HG03139 (cell line): Measurements from ENCODE around the gene FARS2.

Experiments
- ATAC-seq: cut with Tn5 transposase; IDR thresholded peaks from one replicate; pipeline ENCODE4 v1.9.1; 2021; ENCODE audit not compliant: unreplicated experiment

The FARS2 gene

DNA sequence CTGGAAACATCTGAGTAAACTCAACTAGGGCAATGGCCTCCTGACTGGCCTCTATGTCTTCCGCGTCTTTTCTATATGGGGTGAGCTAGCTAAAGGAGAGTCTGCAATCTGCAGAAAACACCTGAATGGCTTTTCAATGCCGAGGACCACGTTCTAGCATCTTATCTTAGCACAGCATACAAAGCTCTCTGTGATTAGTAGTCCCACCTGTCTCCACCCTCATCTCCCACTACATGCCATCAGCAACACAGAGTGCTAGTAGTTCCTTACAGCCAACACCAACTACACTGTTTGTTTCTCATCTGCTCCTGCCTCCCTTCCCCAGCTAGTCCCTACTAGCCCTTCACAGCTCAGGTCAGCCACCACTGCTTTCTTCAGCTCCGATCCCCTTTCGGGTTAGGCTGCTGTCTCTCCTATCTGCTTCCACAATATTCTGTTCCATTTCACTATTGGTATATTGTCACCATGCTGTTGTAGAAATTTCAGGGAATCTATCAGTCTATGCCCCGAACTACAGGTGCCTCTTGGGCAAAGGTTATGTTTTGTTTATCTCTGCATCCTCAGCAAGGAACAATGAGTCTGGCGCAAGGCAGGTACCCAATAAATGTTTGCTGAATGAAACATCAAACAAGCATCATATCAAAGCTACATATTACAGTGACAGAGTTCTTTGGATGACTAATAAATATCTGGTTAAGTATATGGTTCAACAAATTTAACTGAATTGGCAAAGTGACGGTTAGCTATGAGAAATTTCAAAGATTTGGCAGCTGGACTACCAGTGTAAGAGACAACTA is 12.8 kb upstream of the FARS2 start:
- no peak for ATAC-seq

DNA sequence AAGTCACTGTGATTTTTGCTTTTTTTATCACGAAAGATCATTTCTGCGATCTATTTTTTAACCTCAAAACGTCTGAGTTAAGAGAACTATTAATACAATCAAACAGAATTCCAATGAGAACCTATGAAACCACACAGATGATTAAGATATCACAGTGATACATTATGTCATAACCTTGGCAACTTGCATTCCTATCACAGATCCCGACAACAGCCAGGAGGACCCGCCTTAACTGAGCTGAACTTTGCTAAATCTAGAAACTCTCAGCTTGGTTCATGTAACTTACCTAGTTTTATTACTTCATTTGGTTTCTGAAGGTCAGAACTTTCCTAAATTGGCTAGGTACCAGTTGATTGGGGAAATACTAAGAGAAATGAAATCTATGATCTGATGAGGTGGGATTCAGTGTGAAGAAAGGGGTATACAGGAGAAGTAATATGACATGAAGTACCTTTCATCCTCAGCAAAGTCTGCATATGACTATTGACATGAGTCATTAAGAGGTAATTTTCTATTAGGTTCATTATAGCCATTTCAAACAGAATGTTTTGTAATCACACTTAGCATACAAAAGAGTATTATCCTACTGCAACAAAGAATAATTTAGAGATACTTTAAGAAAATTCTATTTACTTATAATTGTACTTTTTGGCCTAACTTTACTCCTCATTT is 11.7 kb upstream of the FARS2 start:
- ATAC-seq, result no peak

DNA sequence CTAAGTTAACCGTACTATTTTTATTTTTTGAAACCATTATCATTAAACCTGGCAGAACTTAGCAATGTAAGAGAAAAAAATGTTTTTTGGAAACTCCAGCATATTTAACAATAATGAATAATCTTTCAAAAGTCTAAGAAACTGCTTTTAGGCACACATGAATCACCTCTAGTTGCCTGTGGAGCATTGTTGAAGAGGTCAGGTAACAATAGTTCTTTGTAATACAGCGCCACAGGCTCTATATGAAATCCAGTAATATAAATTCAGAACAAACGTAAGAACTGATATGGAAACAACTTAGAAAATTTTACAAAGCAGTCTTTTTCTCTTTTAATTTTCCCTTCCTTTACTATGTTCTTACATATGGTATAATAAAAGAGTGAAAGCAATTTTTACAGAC is 10.9 kb upstream of the FARS2 start:
- ATAC-seq, result no peak

DNA sequence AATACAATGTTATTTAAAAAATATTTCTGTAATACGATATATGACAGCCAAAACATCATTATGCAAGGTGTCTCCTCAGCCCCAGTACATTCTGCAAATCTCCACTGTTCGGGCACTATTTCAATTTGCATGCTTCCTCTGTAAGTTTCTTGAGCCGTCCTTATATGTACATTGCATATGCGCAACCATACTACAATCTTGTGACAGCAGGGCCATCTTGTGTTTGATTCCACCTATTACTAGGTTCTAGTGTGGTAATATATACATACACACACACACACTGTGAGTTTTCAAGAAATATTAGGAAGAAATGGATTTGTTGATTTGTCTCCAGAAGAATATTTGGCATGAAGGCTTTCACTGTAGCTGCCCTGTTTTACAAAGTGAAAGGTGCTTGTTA is 10.4 kb upstream of the FARS2 start:
- no peak for ATAC-seq

DNA sequence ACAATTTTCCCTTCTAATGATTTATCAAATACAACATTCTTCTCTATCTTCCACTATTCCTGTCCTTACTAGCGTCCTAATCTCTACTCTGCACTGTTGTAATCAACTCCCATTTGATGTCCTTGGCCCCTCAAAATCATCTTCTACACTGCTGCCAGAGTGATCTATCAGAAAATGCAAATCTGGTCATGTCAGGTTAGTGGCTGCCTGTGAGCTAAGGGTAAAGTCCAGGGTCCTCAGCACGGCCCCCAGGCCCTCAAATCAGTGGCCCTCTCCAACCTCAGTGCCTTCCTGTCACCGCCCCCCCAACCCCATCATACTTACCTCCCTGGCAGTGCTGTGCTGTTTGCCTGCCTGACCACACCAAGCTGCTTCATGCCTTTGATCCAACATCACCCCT is 4.4 kb upstream of the FARS2 start:
- no peak for ATAC-seq

DNA sequence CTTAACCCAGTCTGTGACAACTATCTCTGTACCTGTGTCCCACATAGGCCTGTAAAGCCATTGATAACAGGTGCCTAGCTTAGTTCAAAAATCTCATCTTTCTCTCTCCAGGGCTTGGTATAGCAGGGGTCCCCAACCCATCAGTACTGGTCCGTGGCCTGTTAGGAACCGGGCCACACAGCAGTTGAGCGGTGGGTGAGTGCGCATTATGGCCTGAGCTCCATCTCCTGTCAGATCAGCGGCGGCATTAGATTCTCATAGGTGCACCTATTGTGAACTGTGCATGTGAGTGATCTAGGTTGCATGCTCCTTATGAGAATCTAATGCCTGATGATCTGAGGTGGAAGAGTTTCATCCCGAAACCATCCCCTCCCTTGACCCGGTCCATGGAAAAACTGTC is 3.9 kb upstream of the FARS2 start:
- ATAC-seq, result no peak

DNA sequence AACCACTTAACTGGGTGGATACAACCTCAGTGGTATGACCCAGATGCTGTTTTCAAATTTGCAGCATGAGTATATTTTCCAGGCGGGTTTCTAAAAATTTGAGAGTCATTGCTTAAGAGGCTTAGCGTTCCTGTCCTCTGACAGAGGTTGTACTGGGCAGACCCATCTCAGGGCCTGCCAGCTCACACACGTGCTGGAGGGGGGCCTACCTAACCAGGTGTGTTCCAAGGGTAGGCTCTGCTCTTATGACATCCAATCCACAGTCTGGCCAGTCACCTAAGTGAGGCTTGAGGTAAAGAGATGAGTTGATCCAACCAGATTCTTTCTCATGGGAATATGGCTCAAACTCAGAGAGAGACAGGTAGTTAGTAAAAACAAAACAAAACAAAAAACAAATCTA is 1.9 kb upstream of the FARS2 start:
- ATAC-seq, result no peak

DNA sequence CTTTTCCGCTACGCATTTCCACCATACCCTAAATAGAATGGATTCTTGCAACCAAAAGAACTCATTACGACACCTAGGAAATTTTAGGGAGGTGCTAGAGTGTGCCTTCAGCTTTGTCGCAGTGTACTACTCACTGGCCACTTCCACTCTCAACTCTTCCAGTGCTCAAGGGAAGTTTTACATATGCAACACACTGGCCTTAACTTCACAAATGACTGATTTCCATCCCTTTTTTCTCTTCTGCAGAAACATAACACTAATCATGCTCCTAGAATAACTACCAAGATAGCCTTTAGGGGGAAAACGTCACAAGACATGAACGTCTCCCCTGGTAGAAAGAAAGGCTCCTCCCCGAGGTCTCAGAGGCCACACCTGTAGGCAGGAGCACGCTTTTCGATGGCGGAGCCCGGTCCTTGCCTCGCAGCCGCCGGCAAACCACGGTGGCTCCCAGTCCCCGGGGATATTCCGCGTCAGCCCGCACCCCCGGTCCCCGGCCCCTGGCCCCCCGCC is 1.1 kb upstream of the FARS2 start:
- peak; percentile 66 for ATAC-seq

DNA sequence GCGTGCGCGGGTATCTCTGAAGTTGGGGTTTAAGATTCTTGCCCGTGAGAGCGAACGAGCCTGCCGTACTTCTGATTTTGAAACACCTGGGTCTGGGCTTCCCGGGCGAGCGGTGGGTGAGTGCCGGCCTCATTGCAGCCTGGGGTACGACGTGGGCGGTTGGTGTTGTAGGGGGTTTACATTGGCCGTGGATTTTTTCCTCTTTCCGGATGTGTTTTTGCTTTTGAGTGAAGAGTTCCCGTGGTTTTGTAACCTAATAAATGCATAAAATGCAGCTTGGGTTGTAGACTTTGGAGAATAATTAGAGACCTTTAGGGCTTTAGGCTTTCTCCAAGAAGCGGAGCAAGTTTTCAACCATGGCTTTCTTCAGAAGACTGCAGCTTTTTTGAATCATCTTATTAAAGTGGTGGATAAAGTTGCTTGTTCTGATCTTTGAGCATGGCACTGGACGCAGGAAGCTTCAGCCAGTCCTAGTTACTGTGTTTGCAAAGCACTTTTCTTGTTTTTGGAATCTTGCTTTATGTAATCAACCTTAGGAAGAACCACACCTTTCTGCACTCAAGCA is 314 bp downstream of the FARS2 start:
- no peak for ATAC-seq

DNA sequence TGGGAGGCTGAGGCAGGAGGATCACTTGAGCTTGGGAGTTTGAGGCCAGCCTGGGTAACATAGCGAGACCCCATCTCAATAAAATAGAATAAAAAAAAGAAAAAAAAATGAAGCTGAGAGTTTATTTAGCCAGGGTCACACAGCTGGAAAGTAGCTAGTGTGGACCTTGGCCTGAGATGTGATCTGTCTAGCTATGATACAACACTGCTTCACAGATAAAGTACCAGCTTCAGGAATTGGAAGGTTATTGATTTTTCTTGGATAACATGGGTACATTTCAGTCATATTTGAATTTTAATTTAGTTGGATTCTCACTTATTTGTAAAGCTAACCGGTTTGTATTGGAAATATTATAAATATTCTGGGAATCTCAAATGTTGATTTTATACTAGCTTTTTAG is 5.1 kb downstream of the FARS2 start:
- no peak for ATAC-seq

DNA sequence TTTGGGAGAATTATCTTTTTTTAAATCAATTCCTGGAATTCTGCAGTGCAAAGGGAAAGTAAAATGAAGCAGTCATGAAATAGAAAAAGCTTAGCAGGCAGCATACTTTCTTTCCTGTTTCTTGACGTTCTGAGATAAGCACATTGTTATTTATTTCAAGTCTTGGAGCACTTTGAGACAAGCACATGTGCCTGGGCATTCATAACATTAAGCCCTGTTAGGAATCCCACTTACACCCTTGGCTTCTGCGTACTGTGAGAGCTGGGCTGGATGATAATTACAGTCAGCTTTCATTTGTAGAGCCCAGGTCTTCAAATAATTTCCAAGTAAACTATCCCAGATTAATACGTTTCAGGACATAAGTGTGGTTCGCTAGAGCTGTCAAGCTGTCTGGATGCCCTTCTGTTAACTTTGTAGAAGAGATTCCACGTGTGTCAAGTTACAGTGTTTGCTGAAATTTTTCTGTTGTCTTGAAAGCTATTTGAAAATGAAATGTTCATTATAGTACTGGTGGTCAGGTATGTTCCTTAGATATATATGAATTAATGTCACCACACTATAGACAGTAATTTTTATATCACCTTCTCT is 8.9 kb downstream of the FARS2 start:
- ATAC-seq, result no peak

DNA sequence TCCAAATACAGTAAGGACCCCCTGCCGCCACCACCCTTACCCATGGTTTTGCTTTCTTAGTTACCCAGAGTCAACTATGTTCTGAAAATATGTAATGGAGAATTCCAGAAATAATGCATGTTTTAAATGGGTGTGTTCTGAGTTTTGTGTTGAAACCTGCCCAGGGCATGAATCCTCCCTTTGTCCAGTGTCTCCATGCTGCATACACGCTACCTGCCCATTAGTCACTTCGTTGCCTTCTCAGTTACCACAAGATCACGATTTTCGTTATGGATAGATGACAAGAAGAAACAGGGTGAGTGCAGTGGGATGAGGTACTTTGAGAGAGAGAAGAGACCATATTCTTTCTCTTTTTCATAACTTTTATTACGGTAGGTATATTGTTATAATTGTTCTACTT is 10.6 kb downstream of the FARS2 start:
- no peak for ATAC-seq

DNA sequence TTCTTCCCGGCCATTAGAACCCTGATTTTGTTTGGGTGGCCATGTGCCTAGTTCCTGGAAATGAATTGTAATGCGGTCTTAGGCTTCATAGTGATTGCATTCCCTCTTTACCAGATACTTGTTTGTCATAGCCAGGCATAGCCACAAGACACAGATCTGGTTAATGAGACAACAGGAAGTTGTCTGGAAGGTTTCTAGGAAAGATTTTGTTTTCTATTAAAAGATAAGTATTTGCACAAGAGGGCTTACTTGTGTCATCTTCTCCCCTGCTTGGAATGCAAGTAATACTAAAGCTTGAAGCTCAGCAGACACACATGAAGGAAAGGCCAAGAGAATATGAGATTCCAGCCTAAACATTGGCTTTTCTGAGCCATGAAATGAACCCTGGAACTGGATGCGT is 12.9 kb downstream of the FARS2 start:
- no peak for ATAC-seq

DNA sequence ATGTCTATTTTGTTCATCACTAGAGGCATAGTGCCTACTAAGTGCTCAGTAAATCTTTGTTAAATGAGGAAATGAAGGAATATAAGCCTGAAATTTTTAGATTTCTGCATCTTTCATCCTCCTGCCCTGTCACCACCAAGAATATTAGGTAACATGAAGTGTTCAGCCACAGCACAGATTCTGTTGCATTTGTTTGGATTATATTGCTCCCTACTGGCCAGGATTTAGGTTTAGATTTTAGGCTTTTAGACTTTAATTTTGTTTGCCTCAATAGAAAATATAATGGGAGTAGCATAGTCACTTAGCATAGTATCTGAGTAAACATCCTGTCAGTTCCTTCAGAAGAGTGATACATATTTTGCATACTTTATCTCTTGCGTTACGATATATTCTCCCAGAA is 14.2 kb downstream of the FARS2 start:
- ATAC-seq, result no peak

DNA sequence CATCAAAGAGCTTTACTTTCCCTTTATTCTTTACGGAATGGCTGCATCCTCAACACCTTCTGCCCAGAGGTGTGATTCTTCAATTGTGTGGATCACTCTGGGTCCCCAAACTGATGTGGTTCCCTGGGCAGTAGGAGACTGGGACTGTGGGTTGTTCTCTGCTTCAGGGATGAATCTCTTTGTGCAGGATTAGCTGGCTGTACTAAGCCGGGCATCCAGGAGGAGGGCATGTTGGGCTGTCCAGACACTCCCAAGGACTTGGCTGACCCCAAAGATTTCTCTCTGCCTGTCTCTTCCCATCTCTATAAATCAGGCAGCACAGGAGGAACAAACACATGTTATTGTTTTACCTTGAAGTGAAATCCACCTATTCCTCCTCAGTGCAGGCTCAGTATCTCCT is 15.3 kb downstream of the FARS2 start:
- ATAC-seq, result no peak

DNA sequence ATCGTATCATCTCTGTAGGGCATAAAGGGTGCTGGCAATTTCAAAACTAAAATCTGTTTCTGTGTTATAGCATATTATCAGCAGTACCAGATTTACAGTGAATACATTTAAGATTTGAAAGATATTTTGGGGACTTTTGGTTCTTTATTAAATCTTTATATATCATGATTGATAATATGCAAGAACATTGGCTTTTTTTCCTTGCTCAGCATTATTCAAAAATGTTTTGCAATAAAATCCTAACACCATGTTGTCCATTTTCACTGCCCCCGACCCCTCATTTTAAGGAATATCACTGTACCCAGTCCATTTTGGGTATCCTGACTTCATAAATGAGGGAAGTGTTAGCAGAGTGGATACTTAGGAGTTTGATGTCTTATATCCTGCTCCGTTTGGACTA is 16.3 kb downstream of the FARS2 start:
- ATAC-seq, result no peak

DNA sequence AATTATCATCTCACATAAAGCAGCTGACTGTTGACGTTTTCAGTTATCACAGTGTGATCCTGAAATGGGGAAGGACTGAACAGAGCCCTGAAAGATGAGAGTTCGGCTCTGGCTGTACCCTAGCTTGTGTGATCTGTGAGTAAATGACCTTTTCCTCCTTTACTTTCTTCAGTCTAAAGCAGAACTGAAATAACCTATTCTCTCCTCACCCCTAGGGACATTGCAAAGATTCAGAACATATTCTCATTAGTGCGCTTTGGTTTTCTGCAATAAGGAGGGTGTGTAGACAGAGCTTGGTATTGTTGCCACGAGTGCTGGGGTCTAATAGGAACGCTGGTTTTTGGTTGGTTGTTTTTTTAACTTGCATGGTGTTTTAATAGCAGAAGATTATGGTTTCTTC is 16.7 kb downstream of the FARS2 start:
- no peak for ATAC-seq

DNA sequence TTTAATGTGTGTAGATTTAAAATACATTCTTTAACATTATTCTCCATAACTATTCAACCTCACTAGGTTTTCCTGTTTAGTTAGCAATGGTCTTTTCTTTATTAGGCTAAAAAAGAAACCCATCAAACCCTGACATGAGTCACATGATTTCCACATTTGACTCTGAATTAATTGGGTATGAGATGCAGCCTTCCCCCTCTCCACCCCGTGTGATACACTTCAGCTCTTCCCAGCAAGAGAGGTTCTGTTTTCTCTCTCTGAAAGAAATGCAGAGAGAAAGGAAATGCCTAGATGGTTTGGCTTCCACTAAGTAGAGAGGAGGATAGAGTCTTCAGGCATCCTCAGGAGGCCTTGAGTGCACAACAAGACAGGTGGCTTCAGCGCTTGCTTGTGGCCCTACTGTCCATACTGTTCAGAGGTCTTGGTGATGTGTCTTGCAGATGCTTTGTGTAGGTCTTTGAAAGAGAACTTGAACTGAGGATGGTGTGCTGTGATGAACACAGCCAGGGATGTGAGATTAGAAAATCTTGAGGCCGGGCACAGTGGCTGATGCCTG is 17.3 kb downstream of the FARS2 start:
- no peak for ATAC-seq

DNA sequence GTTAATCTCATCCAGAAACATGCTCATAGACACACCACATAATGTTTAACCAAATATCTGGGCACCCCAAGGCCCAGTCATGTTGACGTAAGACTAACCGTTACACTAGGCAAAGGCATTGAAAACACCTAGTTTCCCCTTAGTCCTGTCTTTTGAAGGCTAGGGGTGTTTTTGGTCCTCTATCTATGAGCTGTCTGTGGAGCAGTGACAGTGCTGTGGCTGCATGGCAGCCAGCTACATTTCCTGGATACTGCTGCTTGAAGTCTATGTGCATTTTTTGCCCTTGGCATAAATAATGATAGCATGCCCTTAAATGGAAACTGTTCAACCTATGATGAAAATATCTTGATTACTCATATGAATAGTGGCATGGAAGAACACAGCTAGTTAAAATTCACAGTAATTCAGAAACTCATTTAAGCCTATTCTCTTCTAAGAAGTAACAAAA is 18.6 kb downstream of the FARS2 start:
- no peak for ATAC-seq

DNA sequence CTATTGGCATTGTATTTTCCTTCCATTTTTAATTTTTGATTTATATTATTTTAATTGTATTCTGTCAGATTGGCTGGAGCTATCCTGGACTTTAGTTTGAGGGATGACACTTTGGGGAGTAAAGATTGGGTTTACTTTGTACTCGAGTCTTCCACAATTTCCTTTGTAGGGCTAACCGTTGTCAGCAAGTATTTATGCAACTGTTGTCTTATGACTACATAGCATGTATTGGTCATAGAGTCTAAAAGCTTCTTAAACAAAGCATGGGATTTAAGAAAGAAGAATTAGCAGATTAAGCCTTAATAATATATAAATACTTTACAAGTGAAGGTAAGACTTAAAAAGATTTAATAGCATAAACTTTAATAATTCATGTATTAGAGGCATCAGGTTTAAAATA is 19.6 kb downstream of the FARS2 start:
- ATAC-seq, result no peak

DNA sequence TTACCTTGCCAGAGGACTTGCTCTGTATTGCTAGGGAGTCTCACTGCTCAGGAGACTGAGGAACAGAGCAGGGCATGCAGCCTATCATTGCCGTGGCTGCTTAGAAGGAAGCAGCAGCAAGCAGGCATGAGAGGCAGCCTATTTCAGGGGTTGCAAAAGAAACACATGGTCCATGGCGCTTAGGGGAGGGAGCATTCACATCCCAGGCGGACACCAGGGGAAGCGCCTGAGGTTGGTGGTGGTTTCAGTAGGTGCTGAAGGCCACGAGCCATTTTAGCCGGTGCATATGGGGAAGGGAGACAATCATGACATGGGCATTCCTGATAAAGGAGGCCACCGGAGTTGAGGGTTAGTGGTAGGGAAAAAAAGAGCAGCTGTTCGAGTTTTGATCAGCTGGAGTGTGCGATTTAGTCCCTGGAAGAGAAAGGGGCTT is 20.9 kb downstream of the FARS2 start:
- ATAC-seq, result no peak
